Caco-2 (cell line): ENCODE measurements around the gene PLEKHG4B. TPM values are rescaled to one million over a fixed set of nuclear protein-coding genes. Genes with fewer than 3 reads are reported as not detected.
"Not testable (repeated sequence)": the region's sequence is repeated elsewhere in the genome, so short reads cannot be mapped to it uniquely, and the experiment has no call there.

Source experiments
- Bru-seq: library from RNA; stranded (reverse); fragments of 400-500 nt; gene quantifications from one replicate; lab custom pipeline; 2021; lab: Mats Ljungman, UMichigan
- BruChase-seq, 2 experiments: library from RNA; stranded (reverse); fragments of 400-500 nt; gene quantifications; one replicate each; lab custom pipeline; 2021; lab: Mats Ljungman, UMichigan
- BruUV-seq: library from RNA; stranded (reverse); fragments of 400-500 nt; replicated peaks from 2 replicates; lab custom pipeline; 2021; lab: Mats Ljungman, UMichigan
- CTCF ChIA-PET: fragments of 300-600 bp; sonication (Branson Sonifier 250); formaldehyde crosslinking; loops from one replicate; lab custom pipeline; 2022; ENCODE audit warnings: antibody characterized with exemption; lab: Charles Lee
- POLR2A ChIA-PET: fragments of 300-600 bp; sonication (Branson Sonifier 250); formaldehyde crosslinking; loops from one replicate; lab custom pipeline; 2022; ENCODE audit warnings: antibody characterized with exemption; lab: Charles Lee
- DNase-seq, 2 experiments: peaks; one replicate each; pipeline versions ENCODE4 v3.0.0 to v3.0.0-alpha.2; 2020 to 2022
- H3K27me3 ChIP-seq: replicated peaks from 2 replicates; pipeline ENCODE4 v1.6.0; 2011; ENCODE audit warnings: low read length; ENCODE audit not compliant: control insufficient read depth, insufficient read depth
- H3K36me3 ChIP-seq: 2 replicates; pipeline ENCODE4 v1.5.1; 2011; ENCODE audit warnings: low read length; ENCODE audit not compliant: control insufficient read depth, insufficient read depth
- H3K4me1 ChIP-seq: fragments of 250-450 bp; sonication (Bioruptor Pico); 2 replicates; pipeline ENCODE4 v1.5.1; 2020; ENCODE audit warnings: mild to moderate bottlenecking
- H3K4me3 ChIP-seq: 2 replicates; pipeline ENCODE4 v1.5.1; 2011; ENCODE audit warnings: low read depth, mild to moderate bottlenecking, control low read depth, low read length
- H3K9me3 ChIP-seq: fragments of 250-450 bp; sonication (Bioruptor Pico); 2 replicates; pipeline ENCODE4 v1.5.1; 2020; ENCODE audit warnings: mild to moderate bottlenecking, moderate library complexity
- H3K27ac Mint-ChIP-seq: one replicate; pipeline ENCODE4 v1.8.0; 2022; ENCODE audit warnings: mixed read lengths; ENCODE audit not compliant: unreplicated experiment
- H3K27me3 Mint-ChIP-seq: one replicate; pipeline ENCODE4 v1.8.0; 2022; ENCODE audit warnings: mixed read lengths; ENCODE audit not compliant: insufficient read depth, unreplicated experiment
- H3K36me3 Mint-ChIP-seq: one replicate; pipeline ENCODE4 v1.8.0; 2022; ENCODE audit warnings: mild to moderate bottlenecking, mixed read lengths; ENCODE audit not compliant: insufficient read depth, unreplicated experiment
- H3K4me1 Mint-ChIP-seq: one replicate; pipeline ENCODE4 v1.8.0; 2022; ENCODE audit warnings: low read depth, mixed read lengths; ENCODE audit not compliant: unreplicated experiment
- H3K4me3 Mint-ChIP-seq: one replicate; pipeline ENCODE4 v1.8.0; 2022; ENCODE audit warnings: mild to moderate bottlenecking, moderate library complexity, mixed read lengths; ENCODE audit not compliant: unreplicated experiment
- H3K9me3 Mint-ChIP-seq: one replicate; pipeline ENCODE4 v1.8.0; 2022; ENCODE audit warnings: mixed read lengths; ENCODE audit not compliant: unreplicated experiment
- intact Hi-C: fragments of 100-400 bp; cut with micrococcal nuclease; formaldehyde crosslinking; loops from one replicate; pipeline ENCODE4 v1.10.0; 2022; ENCODE audit not compliant: unreplicated experiment
- long read RNA-seq: library from polyadenylated mRNA; stranded (forward); transcript quantifications from one replicate; pipeline ENCODE4 v2.0.0, GENCODE V29; 2022
- total RNA-seq: library from RNA; stranded (reverse); gene quantifications from 2 replicates; pipeline ENCODE4 v1.2.3, GENCODE V29; 2022
- TF ChIP-seq, protein P1 (sequence below), 2 experiments: fragments of 200-600 bp in 1 of 2; IDR thresholded peaks; 1 replicate in 1 of 2; 2 replicates in 1 of 2; pipeline versions ENCODE4 v1.5.1 to v1.8.0; 2011 to 2022; ENCODE audit warnings: antibody characterized with exemption in 1 of 2, control low read depth in 1 of 2, inconsistent platforms in 1 of 2, low read depth in 1 of 2, low read length in 1 of 2, mild to moderate bottlenecking in 1 of 2, moderate library complexity in 1 of 2; ENCODE audit not compliant: insufficient read depth in 1 of 2, severe bottlenecking in 1 of 2, unreplicated experiment in 1 of 2

PLEKHG4B gene
- total RNA-seq (15.0 TPM in 2 replicates), Bru-seq, nascent RNA (percentile 65 among the genes with signal in this experiment), BruChase-seq, experiment 1, labeled RNA remaining after a 2-hour chase (percentile 71 among the genes with signal in this experiment), BruChase-seq, experiment 2, labeled RNA remaining after a 6-hour chase (percentile 62 among the genes with signal in this experiment)
- long read RNA-seq, partial matches to known transcripts = 10 of 15 reads
- long read RNA-seq, other reads (novel, unspliced or antisense) = 5 of 15 reads

- peaks cover 9% of the 10 kb centered on the region for H3K36me3 Mint-ChIP-seq
- peaks cover 5% of the 10 kb centered on the region for H3K27me3 Mint-ChIP-seq
- BruUV-seq = TSS peak; percentile 92
- H3K27ac Mint-ChIP-seq = peak within 1 kb of the TSS; percentile 97
- peak within 1 kb of the TSS; percentile 47 for H3K4me3 ChIP-seq
- no peaks in the 10 kb centered on the region for H3K36me3 ChIP-seq
- POLR2A ChIA-PET = interaction anchor here (0.6 to 1.0 kb wide), 2 partner anchors 9 to 179 kb away, joined by 3 to 4 read pairs; no protein-coding TSS in a partner anchor
- CTCF ChIA-PET = interaction anchor here (1.7 kb wide), 1 partner anchor 9 kb away, joined by 5 read pairs; no protein-coding TSS in a partner anchor
- peaks cover 26% of the 10 kb centered on the region for H3K4me1 Mint-ChIP-seq
- H3K27me3 ChIP-seq = no peaks in the 10 kb centered on the region
- peak; percentile 78 to 83 for DNase-seq
- intact Hi-C loops = no loop called here
- peak within 1 kb of the TSS; percentile 83 for H3K4me3 Mint-ChIP-seq
- H3K9me3 ChIP-seq = no peaks in the 10 kb centered on the region
- TF ChIP-seq, protein P1, sequence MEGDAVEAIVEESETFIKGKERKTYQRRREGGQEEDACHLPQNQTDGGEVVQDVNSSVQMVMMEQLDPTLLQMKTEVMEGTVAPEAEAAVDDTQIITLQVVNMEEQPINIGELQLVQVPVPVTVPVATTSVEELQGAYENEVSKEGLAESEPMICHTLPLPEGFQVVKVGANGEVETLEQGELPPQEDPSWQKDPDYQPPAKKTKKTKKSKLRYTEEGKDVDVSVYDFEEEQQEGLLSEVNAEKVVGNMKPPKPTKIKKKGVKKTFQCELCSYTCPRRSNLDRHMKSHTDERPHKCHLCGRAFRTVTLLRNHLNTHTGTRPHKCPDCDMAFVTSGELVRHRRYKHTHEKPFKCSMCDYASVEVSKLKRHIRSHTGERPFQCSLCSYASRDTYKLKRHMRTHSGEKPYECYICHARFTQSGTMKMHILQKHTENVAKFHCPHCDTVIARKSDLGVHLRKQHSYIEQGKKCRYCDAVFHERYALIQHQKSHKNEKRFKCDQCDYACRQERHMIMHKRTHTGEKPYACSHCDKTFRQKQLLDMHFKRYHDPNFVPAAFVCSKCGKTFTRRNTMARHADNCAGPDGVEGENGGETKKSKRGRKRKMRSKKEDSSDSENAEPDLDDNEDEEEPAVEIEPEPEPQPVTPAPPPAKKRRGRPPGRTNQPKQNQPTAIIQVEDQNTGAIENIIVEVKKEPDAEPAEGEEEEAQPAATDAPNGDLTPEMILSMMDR (IDR thresholded peaks at IDR 0.05; ENCODE audit: insufficient read depth in 1 of 2, low read depth in 1 of 2, low read length in 1 of 2, severe bottlenecking in 1 of 2, unreplicated experiment in 1 of 2) = no peak
- H3K9me3 Mint-ChIP-seq = peaks cover 10% of the 10 kb centered on the region
- H3K4me1 ChIP-seq = peaks cover 38% of the 10 kb centered on the region
These were observed at the start of gene PLEKHG4B for GRCh38 chr5:91556-92263. PLEKHG4B (plus strand) TSS chr5:92168; CDS start chr5:92232, 64 bp downstream.

DNA sequence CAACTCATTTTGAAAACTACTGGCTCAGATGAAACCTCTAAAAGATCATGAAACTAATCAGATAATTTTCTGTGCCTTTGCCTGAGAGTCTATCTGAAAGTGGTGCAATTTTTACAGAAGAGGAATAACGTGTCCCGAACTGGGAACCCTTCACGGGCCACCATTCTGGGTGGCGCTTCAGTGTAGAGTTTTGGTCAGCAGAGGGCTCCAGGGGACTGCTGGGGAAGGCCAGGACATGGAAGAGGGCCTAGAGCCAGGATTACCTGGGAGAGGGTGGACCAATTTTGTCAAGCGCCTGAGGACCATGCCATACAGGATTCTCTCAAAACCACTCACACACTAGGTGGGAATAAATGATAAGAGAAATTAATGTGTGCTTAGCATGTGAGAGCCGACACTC lies 49.7 kb upstream of the PLEKHG4B start:
- Histone ChIP-seq H3K36me3 (no peaks in the 10 kb centered on the region), H3K4me3 (no peak overlapping the region), H3K9me3 (no peaks in the 10 kb centered on the region), H3K4me1 (0 out of 2 replicates have a peak, but pooled peaks cover 2% of the 10 kb centered on the region), H3K27me3 (no peaks in the 10 kb centered on the region; the same call in 1 of the 2 replicates)
- H3K4me3 Mint-ChIP-seq = no peak overlapping the region
- no peak overlapping the region for H3K27ac Mint-ChIP-seq
- TF ChIP-seq, protein P1 (IDR thresholded peaks at IDR 0.05; ENCODE audit: insufficient read depth in 1 of 2, low read depth in 1 of 2, low read length in 1 of 2, severe bottlenecking in 1 of 2, unreplicated experiment in 1 of 2) = peak; percentile 61 to 70
- no peaks in the 10 kb centered on the region for H3K4me1 Mint-ChIP-seq
- CTCF ChIA-PET = no interaction called here
- DNase-seq = peak; percentile 58 to 67
- no TSS peak for BruUV-seq
- intact Hi-C loops = loop anchor here (1.0 kb wide), 1 partner anchor 146 kb away; no protein-coding TSS in a partner anchor
- POLR2A ChIA-PET = no interaction called here
- H3K9me3 Mint-ChIP-seq = no peaks in the 10 kb centered on the region
- peaks cover 13% of the 10 kb centered on the region for H3K27me3 Mint-ChIP-seq
- H3K36me3 Mint-ChIP-seq = no peaks in the 10 kb centered on the region

- Mint-ChIP-seq H3K9me3 (peaks cover 11% of the 10 kb centered on the region), H3K4me1 (peaks cover 7% of the 10 kb centered on the region), H3K27me3 (peaks cover 4% of the 10 kb centered on the region), H3K4me3 (no peak overlapping the region), H3K36me3 (peaks cover 6% of the 10 kb centered on the region), H3K27ac (no peak overlapping the region)
- TF ChIP-seq, protein P1 (IDR thresholded peaks at IDR 0.05; ENCODE audit: insufficient read depth in 1 of 2, low read depth in 1 of 2, low read length in 1 of 2, severe bottlenecking in 1 of 2, unreplicated experiment in 1 of 2) = no peak
- BruUV-seq = no TSS peak
- ChIA-PET POLR2A (no interaction called here), CTCF (no interaction called here)
- H3K9me3 ChIP-seq = no peaks in the 10 kb centered on the region
- H3K27me3 ChIP-seq = no peaks in the 10 kb centered on the region
- DNase-seq = peak in 1 of 2 experiments; percentile 24
- no peaks in the 10 kb centered on the region for H3K36me3 ChIP-seq
- intact Hi-C loops = no loop called here
- H3K4me3 ChIP-seq = no peak overlapping the region
- H3K4me1 ChIP-seq = 0 out of 2 replicates have a peak, but pooled peaks cover 3% of the 10 kb centered on the region
These were observed 43.8 kb upstream of the PLEKHG4B start for GRCh38 chr5:48192-48591.

DNA sequence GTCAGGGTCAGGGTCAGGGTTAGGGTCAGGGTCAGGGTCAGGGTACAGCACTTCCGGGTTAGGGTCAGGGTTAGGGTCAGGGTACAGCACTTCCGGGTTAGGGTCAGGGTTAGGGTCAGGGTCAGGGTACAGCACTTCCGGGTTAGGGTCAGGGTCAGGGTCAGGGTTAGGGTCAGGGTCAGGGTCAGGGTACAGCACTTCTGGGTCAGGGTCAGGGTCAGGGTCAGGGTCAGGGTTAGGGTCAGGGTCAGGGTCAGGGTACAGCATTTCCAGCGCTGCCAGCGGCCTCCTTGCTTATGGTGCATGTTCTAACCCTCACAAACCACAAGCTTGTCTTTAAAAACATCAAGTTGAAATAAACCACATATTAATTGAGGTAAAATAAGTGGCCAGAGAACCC lies 42.4 kb upstream of the PLEKHG4B start:
- H3K4me1 Mint-ChIP-seq, H3K27ac Mint-ChIP-seq, H3K27me3 Mint-ChIP-seq, POLR2A ChIA-PET, H3K27me3 ChIP-seq, intact Hi-C loops, CTCF ChIA-PET, DNase-seq, H3K4me3 Mint-ChIP-seq, H3K4me1 ChIP-seq, H3K9me3 ChIP-seq, H3K4me3 ChIP-seq, H3K36me3 ChIP-seq, BruUV-seq: not testable (repeated sequence)
- Mint-ChIP-seq H3K9me3 (peaks cover 11% of the 10 kb centered on the region), H3K36me3 (peaks cover 11% of the 10 kb centered on the region)
